Measurements from ENCODE around the gene NR3C2.

Gene NR3C2

DNA sequence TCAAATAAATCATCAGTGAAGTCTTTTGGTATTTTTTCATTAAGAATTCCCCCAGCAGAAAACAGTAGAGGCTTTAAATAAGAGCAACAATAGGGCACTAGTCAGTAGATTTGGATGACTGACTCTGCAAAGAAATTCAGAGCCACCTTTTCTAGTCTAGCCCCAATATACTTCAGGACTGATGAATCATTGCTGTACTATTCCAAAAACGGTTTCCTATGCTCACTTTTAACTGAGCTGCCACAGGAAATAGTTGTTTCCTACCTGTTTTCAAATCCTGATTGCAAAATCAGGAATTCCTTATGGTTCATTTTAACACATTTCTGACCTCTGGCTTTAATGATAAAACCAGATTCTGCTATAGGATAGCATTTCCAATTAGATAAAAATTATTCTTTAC is 171.6 kb downstream of the NR3C2 start:
- TF ChIP-seq, protein P1, sequence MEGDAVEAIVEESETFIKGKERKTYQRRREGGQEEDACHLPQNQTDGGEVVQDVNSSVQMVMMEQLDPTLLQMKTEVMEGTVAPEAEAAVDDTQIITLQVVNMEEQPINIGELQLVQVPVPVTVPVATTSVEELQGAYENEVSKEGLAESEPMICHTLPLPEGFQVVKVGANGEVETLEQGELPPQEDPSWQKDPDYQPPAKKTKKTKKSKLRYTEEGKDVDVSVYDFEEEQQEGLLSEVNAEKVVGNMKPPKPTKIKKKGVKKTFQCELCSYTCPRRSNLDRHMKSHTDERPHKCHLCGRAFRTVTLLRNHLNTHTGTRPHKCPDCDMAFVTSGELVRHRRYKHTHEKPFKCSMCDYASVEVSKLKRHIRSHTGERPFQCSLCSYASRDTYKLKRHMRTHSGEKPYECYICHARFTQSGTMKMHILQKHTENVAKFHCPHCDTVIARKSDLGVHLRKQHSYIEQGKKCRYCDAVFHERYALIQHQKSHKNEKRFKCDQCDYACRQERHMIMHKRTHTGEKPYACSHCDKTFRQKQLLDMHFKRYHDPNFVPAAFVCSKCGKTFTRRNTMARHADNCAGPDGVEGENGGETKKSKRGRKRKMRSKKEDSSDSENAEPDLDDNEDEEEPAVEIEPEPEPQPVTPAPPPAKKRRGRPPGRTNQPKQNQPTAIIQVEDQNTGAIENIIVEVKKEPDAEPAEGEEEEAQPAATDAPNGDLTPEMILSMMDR (IDR thresholded peaks at IDR 0.05; ENCODE audit: low read depth, low read length, missing control alignments) = no peak
- Histone ChIP-seq H3K36me3 (replicated peaks) (no peaks in the 10 kb centered on the region), H3K27ac (no peak overlapping the region), H3K27me3 (replicated peaks) (no peaks in the 10 kb centered on the region), H3K4me3 (ENCODE audit: low read depth, low read length) (no peak overlapping the region)
- in situ Hi-C loops (cut with HindIII; ENCODE audit: low pct_ligation_motif_present, low sequenced_read_pairs) = no loop called here
- no peak for DNase-seq

DNA sequence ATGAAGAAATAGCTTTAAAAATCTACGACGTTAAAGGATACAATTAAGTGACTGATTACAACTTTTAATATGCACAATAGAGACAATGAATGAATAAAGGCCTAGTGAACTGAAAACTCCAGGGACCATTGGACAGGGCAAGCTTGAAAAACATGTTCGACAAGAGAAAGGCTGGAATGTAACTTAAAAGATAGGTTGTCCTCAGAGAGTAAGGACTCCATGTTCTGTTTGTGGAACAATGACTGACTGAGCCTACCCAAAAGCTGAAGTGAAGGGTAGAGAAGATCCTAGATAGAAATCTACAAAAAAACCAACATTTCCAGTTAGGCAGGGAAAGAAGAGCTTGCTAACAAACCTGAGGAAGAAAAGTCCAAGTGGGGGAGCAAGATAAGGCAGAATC is 173.4 kb downstream of the NR3C2 start:
- no peak overlapping the region for H3K4me3 ChIP-seq (ENCODE audit: low read depth, low read length)
- H3K36me3 ChIP-seq (replicated peaks) = no peaks in the 10 kb centered on the region
- TF ChIP-seq, protein P1 (IDR thresholded peaks at IDR 0.05; ENCODE audit: low read depth, low read length, missing control alignments) = no peak
- DNase-seq = no peak
- no peak overlapping the region for H3K27ac ChIP-seq
- in situ Hi-C loops (cut with HindIII; ENCODE audit: low pct_ligation_motif_present, low sequenced_read_pairs) = no loop called here
- H3K27me3 ChIP-seq (replicated peaks) = no peaks in the 10 kb centered on the region

DNA sequence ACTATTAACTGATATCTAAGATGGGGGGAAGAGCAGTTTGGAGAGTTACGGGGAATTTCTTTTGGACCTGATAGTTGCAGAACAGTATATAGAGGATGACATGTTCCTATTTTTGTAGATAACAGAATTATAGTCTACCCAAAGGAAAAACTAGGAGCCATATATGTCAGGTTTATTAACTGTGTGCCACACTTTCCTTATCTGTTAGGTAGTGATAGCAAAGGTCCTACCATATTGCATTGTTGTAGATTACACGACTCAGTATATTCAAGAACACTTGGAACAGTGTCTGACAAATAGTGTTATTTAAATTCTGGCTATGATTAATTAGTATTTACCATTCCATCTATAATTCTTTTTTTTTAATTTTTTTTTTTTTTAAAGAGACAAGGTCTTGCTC is 175.3 kb downstream of the NR3C2 start:
- DNase-seq = no peak
- Histone ChIP-seq H3K4me3 (ENCODE audit: low read depth, low read length) (no peak overlapping the region), H3K27me3 (replicated peaks) (no peaks in the 10 kb centered on the region), H3K36me3 (replicated peaks) (no peaks in the 10 kb centered on the region), H3K27ac (no peak overlapping the region)
- TF ChIP-seq, protein P1 (IDR thresholded peaks at IDR 0.05; ENCODE audit: low read depth, low read length, missing control alignments) = no peak
- in situ Hi-C loops (cut with HindIII; ENCODE audit: low pct_ligation_motif_present, low sequenced_read_pairs) = no loop called here

DNA sequence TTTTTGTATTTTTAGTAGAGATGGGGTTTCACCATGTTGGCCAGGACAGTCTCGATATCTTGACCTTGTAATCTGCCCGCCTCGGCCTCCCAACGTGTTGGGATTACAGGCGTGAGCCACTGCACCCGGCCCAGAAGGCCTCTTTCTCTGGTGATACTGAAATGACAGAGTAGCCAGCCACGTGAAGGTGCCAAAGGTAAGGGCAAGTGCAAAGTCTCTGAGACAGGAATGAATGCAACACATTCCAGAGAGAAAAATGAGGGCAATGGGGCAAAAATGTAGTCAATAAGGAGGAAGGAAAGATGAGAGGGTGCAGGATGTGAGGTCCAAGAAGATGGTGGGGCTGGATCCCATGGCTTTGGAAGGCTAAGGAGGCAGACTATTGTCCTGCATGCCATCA is 176.0 kb downstream of the NR3C2 start:
- Histone ChIP-seq H3K27ac (no peak overlapping the region), H3K27me3 (replicated peaks) (no peaks in the 10 kb centered on the region), H3K36me3 (replicated peaks) (no peaks in the 10 kb centered on the region), H3K4me3 (ENCODE audit: low read depth, low read length) (no peak overlapping the region)
- in situ Hi-C loops (cut with HindIII; ENCODE audit: low pct_ligation_motif_present, low sequenced_read_pairs) = no loop called here
- TF ChIP-seq, protein P1 (IDR thresholded peaks at IDR 0.05; ENCODE audit: low read depth, low read length, missing control alignments) = no peak
- no peak for DNase-seq

DNA sequence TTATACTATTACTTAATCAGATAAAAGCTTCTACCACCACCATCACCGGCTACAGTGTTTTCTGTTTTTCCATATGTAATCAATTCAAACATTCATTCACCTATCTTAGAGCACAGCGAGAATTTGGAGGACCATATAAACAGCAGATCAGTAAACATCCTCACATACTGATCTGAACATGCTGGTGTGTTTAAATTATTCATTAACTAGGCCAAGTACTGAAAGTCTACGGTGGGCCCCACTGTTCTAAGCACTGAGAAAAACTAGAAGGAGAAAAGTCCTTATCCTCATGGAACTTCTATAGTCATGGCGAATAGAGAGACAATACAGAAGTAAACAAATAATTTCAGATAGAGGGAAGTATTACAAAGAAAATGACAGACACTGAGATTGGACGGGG is 176.6 kb downstream of the NR3C2 start:
- H3K27me3 ChIP-seq (replicated peaks) = no peaks in the 10 kb centered on the region
- no peak overlapping the region for H3K4me3 ChIP-seq (ENCODE audit: low read depth, low read length)
- DNase-seq = no peak
- TF ChIP-seq, protein P1 (IDR thresholded peaks at IDR 0.05; ENCODE audit: low read depth, low read length, missing control alignments) = no peak
- in situ Hi-C loops (cut with HindIII; ENCODE audit: low pct_ligation_motif_present, low sequenced_read_pairs) = no loop called here
- no peaks in the 10 kb centered on the region for H3K36me3 ChIP-seq (replicated peaks)
- H3K27ac ChIP-seq = no peak overlapping the region

DNA sequence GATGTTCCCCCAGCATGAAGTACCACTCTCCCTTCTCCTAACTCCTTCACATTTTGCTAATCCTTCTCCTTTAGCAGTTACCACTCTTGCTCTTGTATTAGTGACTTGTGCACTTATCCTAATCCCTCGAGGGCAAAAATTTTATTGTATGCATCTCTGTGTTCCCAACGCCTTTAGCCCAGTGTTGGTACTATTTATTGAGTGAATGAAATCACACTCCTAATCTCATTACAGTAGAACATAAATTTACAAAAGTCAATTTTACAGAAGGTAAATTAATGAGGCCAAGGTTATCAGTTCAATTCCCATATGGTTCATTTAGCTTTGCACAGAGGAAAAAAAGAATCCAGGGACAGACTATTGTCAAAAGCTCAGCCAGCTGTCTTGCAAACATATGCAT is 178.4 kb downstream of the NR3C2 start:
- no peak for DNase-seq
- TF ChIP-seq, protein P1 (IDR thresholded peaks at IDR 0.05; ENCODE audit: low read depth, low read length, missing control alignments) = no peak
- Histone ChIP-seq H3K4me3 (ENCODE audit: low read depth, low read length) (no peak overlapping the region), H3K36me3 (replicated peaks) (no peaks in the 10 kb centered on the region), H3K27me3 (replicated peaks) (no peaks in the 10 kb centered on the region), H3K27ac (no peak overlapping the region)
- in situ Hi-C loops (cut with HindIII; ENCODE audit: low pct_ligation_motif_present, low sequenced_read_pairs) = no loop called here

Measured in brain microvascular endothelial cell (primary cell).